COR-L47 (cell line): ENCODE results near the gene KRT7.
"Not testable (repeated sequence)": the region's sequence is repeated elsewhere in the genome, so short reads cannot be mapped to it uniquely, and the experiment has no call there.

Experiments used
- DNase-seq: peaks from one replicate; lab custom pipeline; 2025; lab: John Stamatoyannopoulos, UW

Gene KRT7

DNA sequence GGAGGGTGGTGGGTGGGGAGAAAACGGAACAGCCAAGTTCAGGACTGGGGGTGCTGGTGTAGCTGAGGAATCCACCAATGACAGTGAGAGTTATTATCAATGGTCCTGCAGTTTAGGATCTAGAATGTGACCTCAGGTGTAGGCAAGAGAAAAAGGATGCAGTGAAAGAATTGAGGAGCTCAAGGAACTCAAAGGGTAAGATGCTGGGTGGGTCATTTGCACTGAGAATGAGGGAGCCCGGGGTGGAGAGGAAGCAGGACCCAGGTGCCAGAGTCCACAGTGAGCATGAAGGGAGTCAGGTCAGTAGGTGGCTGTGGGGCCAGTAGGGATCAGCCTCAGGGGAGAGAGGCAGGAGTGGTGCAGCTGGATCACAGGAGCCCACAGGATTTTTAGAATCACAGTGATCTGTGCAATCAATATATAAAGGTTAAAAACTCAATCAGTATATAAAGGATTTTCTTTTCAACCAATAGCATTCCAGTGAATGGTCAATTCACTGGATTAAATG, 3.2 kb upstream of the KRT7 start:
- DNase-seq: no peak

DNA sequence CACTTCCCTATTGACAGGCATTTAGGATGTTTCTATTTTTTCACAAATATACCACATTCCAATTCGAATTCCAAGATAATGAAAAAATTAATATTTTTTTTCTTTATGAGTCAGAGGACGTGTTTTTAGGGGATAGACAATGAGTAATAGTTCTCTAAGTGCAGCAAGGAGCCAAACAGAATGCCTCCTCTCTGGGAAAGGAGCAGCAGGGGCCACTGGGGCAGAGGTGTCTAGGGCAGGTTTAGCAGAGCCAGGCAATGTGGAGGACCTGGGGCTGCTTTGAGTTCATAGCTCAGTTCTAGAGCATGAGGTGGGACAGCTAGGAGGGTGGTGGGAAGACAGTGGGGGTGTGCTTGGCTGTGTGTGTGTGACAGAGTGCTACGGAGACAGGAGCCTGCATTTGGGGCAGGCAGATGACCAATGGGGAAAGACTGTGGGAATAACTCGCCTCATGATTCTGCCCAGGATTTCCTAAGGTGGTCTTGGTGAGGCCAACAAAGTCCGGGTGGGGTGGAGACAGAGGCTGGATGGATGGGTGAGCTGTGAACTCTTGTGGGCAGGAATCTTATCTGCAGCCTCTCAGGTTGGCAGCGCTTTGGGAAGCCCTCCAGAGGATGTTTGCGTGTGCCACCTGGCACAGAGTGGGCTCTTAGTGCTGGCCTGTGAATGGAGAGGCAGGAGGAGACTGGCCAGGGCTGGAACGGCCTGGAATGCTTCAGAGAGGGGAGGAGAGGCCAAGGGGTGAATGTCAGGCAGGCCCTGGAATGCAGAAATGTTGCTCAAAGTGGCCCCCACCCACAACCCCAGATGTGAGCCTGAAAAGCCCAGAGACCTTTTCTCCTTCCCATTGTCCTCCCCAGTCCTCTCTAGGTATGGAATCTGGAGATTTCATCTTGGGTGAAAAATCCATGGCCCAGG, 2.4 kb upstream of the KRT7 start:
- DNase-seq: no peak

DNA sequence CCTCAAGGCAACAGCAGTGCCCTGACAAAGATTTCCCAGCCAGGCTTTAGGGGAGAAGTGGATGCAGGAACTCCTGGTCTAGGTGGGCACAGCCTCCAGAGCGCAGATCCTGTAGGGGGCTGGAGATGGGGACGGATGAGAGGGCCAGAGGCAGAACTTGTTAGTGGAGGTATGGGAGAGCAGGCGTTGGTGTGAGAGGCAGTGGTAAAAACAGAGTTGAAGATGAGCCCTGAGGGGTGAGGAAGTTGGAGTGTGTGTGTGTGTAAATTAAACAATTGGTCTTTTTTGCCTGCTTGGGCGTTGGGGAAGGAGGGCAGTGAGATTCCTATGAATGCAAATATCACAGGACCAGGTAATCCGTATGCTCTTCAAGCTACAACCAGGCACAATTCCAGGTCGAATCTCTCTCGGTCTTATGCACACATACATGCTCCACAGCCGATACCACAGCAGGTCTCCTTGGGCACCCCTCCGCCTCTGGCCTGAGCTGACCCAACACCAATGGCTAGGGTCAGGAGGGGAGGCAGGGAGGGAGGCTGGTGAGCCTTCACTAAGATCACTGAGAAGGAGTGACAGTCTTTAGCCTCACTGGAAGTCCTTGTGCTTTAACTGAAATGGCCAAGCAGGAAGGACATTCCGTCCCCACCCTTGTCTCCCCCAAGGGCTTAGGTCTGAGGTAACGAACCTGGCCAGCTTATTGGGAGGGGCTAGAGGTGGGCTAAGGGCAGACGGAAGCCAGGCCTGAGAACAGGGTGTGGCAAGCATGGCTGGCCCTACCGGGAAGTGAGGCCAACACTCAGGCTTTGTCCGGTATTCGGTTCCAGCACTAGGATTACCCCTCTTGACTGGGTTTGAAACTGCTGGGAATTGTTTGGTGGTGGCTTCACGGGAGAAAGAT, 1.5 kb upstream of the KRT7 start:
- no peak for DNase-seq

DNA sequence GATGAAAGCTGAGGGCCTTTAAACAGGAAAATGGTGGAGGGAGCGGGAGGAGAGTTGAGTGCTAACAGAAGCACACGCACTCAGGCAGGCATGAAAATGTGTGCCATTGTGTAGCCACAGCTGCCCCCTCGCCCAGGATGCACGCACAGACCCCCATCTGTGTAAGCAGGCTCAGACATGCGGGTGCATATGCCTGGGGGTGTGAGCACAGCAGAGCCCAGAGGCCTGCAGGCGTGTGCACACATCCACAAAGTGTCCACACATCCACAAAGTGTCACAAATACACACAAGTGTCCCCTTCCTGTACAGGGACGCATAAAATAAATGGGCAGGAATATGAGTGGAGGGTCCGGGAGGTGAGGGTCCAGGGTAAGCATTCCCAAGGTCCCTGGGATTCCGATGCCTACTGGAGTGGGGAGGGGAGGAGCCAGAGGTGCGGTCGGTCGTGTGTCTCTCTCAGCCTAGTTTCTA, 805 bp upstream of the KRT7 start:
- DNase-seq: no peak

DNA sequence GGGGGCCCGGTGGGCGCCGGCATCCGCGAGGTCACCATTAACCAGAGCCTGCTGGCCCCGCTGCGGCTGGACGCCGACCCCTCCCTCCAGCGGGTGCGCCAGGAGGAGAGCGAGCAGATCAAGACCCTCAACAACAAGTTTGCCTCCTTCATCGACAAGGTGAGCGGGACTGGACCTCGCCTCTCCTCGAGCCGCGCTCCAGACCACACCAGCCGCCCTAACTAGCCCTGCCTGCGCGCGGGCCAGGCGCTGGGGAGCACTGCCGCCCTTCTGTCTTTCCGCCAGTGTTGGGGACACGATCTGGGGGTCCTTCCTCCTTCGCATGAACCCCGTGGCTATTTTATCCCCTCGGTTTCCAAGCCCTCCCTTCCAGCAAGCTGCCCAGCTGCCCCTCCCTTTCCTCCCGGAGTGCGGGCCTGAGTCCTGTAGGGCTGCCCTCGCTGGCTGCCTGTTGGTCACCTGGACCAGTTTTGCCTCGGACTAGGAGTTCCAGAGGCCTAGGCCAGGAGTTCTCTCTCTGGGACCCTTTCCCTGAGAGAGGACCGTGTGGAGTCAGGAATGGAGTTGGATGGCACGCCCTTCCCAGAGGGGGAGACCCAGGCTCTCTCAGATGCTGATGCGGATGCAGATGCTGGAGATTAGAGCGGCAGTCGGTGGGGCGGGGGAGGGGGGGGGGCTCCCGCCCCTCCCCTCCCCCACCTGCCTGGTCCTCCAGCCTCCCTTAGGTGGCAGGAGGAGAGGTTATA, 592 bp downstream of the KRT7 start:
- DNase-seq: no peak

DNA sequence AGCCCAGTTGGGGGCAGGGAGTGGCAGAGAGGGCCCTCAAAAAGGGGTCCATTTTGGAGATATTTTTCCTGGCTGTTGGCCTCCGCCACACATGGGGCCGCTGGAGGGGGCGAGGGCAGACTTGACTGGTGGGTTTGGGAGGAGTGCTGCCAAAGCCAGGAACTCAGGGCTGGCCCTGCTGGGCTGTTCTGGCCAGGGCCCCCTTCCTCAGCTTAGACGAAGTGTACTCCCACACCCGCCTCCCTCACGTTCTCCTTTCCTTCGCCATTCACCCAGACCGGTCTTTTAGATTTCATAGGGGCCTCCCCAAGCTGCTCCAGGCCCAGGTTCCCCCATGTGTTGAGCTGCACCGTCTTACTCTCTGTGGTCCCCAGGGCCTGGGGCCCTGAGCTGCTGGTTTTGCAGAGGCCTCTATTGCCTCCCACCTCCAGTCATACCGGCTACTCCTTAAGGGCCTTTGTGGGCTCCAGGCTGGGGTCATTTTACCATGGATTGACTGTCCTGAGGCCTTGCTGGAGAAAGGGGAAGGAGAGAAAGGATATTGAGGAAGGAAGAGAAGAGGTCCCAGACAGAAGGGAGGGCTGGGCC, 1.3 kb downstream of the KRT7 start:
- DNase-seq: no peak

DNA sequence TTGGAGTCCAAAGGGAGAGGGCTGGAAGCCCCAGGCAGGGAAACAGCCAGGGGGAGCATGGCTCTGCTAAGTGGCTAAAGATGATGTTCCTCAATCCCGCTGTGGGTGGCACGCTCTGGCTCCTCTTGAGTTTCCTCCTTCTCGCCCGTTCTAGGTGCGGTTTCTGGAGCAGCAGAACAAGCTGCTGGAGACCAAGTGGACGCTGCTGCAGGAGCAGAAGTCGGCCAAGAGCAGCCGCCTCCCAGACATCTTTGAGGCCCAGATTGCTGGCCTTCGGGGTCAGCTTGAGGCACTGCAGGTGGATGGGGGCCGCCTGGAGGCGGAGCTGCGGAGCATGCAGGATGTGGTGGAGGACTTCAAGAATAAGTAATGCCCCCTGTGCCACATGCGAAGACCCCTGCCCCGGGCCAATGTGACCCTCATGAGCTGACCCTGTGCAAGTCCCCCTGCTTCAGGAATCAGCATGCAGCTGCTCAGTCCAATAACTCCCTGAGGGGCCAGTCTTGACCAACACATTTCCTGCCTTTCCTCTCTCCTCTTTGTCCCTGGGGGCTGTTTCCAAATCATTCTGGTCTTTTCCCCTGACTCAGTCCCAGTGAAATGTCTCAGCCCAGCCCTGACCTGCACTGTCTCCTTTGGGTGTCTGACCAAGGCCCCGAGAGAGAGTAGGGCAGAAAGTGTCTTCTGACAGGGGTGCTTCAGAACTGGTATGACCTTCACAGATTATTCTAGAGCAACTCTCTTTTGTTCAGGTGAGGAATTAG, 2.1 kb downstream of the KRT7 start:
- DNase-seq: no peak

DNA sequence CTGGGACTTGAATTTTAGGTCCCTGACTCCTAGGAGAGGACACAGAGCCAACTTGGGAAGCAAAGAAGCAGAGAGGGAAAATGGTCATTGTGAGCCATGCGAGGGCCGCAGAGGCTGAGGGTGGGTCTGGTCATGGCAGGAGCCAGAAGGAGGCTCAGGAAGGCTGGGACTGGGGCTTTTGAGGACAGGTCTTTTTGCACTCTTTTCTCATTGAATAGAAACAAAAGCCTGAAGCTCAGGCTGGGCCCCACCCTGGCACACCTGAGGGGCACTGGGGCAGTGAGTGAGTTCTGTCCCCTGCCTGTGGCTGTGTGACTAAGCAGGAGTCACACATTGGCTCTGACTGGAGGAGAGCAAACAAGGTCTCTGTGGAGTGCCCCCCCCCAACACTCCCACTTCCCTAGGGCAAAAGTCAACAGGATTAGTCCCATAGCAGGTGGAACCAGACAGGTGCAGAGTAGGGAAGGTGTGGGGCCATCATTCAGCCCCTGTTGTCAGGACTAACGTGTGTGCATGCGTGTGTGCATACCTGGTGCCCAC, 2.8 kb downstream of the KRT7 start:
- peak; percentile 70 for DNase-seq

DNA sequence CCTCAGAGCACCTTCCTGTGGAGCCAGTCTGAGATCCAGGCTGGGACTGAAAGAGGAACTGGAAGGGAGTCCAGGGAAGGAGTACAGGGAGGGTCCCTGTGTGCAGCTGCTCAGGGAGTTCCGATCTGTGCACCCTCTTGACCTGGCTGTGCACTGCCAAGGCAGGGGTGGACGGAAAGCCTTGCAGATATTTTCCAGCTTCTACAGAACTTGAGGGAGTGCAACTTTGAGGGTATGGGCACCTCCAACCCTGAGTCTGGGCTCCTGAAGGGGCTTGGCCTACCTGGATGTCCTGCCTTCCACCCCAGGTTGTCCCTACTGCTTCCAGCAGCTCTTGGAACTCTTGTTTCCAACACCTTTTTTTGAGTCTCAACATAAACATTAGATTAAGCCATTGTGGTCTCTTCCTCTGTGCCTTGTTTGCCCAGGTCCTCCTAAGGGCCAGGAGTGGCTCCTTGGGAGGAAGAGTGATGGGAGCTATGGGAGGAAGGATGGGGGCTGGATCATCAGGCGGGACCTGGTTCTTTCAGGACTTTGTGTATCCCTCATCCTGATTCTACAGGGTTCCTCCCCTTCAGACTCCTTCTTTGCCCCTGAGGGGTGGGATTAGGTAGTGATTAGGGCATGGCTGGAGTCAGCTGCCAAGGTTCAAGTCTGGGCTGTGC, 3.5 kb downstream of the KRT7 start:
- no peak for DNase-seq

DNA sequence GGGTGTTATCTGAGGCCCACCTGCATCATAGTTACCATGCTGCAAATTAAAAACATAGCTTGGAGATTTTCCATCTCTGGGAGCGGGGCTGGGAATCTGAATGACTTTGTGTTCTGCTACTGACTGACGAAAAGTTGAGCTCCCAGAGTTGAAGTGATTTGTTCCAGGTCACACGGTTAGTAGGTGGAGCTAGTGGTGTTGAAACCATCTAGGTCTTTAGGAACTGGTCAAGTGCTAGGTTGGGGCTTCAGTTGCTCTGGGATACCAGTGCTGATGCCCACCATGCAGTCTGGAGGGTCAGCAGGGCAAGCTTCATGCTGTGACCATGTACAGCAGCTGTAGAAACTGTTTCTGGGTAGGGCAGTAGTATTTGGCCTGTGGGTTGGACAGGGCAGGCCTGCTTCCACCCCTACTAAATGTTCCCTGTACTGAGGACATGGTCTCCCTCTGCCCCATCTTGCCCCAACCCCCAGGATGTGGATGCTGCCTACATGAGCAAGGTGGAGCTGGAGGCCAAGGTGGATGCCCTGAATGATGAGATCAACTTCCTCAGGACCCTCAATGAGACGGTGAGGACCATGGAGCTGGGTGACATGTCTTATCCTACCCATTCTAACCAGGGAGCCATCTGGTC, 5.3 kb downstream of the KRT7 start:
- no peak for DNase-seq

DNA sequence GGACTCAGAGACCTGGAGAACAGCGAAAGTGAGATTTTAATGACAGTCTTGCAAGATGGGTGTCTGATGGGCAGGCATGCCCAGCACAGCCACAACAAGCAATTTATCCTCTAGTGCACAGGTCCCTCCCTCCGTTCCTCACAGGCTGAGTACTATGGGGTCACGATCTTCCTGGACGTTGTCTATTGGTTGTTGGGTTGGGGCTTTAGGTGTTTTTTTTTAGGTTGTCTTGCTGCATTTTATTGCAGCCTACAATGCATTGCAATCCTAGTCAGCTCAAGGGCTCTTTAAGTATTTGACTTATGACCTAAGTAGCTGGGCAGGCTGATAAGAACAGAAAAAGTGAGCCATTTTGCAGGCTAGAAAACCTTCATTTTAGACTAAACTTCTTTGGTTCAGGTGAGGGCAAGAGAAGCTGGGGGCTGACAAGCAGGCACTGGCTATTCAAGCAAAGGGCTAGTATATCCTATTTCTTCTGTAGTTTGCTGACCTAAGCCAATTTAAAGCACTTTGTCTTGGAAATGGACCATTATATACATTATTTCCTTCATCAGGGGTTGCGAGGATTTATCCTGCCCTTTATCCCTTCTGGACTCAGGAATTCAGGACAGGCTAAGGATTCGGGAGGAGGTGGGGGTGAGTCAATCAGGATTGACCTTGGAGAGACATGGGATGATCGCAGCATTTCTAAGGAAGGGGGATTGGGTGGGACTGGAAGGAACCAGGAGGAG, 6.0 kb downstream of the KRT7 start:
- DNase-seq: no peak

DNA sequence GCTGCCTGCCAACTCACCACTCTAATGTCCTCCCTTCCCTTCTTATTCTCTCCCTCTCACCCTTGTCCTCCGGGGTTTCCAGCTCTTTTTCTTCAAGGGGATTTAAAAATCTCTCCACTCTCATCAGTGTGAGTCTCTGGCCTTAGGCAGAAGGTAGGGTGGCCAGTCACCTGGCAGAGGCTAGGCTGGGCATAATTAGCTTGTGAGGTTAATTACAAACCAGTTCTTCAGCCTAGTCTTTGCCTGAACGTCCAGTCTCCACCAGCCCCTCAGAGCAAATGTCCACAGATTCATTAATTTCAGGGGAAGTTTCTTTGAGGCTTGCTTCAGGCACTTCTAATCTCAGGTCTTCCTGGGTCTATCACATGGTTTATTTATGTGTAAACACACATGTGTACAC, 6.7 kb downstream of the KRT7 start:
- DNase-seq: no peak

DNA sequence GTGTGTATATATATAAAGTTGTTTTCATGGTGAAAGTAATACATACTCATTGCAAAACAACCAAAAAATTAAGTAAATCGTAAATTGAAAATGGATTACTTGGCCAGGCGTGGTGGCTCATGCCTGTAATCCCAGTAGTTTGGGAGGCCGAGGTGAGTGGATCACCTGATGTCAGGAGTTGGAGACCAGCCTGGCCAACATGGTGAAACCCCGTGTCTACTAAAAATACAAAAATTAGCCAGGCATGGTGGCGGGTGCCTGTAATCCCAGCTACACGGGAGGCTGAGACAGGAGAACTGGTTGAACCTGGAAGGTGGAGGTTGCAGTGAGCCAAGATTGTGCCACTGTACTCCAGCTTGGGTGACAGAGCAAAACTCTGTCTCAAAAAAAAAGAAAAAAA, 7.2 kb downstream of the KRT7 start:
- not testable (repeated sequence) for DNase-seq

DNA sequence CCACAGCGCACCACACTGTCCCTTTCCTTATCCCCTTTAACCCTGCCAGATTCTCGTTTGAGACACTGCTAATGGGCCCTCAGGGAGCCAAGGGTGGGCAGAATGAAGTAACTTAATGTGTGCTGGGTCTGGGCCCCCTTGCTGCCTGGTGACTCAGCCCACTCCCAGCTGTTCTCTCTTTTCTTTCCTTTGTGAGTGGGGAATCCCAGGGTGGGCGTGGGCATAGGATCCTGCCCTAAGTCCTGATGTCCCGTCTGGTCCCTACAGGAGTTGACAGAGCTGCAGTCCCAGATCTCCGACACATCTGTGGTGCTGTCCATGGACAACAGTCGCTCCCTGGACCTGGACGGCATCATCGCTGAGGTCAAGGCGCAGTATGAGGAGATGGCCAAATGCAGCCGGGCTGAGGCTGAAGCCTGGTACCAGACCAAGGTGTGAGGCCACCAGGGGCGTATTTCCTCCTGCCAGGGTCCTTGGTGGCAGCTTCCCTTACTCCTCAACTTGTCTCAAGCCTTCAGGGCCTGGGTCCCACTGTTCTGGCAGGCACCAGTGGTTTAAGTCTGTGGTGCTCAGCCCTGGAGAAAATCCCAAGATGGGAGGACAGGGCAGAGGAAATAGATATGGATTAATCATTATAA, 8.3 kb downstream of the KRT7 start:
- DNase-seq: no peak

DNA sequence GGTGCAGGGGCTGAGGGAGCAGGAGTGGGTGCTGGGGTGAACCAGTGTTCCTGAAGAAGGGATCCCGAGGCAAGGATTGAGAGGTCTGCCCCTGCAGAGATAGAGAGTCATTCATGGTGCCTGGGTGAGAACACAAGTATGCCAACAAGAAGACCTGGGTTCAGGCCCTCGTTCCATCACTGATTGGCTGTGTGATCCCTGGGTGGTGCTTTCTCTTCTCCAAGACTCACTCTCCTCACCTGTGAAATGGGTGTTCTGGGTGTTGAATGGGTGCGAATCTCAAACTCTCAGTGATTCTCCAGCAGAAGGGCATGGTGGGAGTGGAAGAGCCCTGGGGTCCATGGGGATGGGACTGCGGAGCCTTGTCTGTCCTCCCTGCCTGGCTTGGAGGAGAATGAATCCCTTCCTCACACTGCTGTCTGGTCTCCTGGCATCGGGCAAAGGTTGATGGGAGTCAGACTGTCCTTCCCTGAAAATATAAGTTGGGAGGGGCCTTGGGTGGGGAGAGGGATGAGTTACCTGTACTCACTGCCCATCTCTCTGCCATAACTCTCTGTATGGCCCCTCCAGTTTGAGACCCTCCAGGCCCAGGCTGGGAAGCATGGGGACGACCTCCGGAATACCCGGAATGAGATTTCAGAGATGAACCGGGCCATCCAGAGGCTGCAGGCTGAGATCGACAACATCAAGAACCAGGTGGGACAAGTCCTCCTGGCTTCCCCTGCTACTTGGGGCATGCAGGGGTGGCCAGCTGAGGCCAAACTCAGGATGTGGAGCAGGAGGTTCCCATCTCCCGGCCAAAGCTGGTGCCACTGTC, 9.6 kb downstream of the KRT7 start:
- no peak for DNase-seq

DNA sequence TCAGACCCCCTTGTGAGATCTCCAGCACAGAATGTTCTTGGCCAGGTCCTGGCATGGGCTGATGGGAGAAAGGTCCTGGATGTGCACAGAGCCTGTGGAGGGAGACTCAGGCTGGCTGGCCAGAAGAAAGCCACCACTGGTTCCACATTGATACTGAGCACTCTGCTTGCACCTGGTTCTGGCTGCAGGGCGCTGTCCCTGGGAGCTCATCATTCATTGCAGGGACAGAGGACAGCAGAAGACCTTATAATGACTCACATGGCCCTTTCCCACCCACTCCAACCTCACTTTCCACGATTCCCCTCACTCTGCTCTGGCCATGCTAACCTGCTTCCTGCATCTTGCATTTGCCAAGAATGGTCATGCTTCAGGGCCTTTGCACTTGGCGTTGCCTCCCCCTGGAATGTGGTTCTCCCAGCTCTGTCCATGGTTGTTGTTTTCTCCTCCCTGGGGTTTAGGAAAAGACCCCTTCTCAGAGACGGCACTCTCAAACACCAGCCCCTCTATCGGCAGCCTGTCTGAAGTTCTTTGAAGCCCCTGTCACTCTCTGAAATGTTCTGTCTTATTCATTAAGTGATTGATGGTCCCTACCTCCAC, 10.3 kb downstream of the KRT7 start:
- no peak for DNase-seq
